Keratinocyte (primary cell): ENCODE measurements around the gene CCDC127. TPM values are rescaled to one million over a fixed set of nuclear protein-coding genes. Genes with fewer than 3 reads are reported as not detected.
A peak's percentile ranks its signal among the peaks of the same experiment; 100 is the strongest.
"Not testable (repeated sequence)": the region's sequence is repeated elsewhere in the genome, so short reads cannot be mapped to it uniquely, and the experiment has no call there.

Experiments used
- DNase-seq: peaks from one replicate; pipeline ENCODE4 v3.0.0-alpha.2; 2011; ENCODE audit warnings: low read depth, missing footprints, low spot score
- FAIRE-seq: peaks from 2 replicates; lab custom pipeline; 2011; peaks lifted over from hg19 to GRCh38; lab: Jason Lieb, UNC
- H2AFZ ChIP-seq: 2 replicates; pipeline ENCODE4 v1.6.0; 2012; ENCODE audit warnings: low read length, control low read depth, inconsistent platforms; ENCODE audit not compliant: control insufficient read depth
- H3K27ac ChIP-seq: 2 replicates; pipeline ENCODE4 v1.5.1; 2011; ENCODE audit warnings: low read length; ENCODE audit not compliant: control insufficient read depth, insufficient read depth
- H3K27me3 ChIP-seq: 3 replicates; pipeline ENCODE4 v1.6.0; 2011; ENCODE audit warnings: low read length; ENCODE audit not compliant: control insufficient read depth, insufficient read depth; ENCODE audit errors: extremely low read depth
- H3K36me3 ChIP-seq, 2 experiments: 2 replicates in 1 of 2; 3 replicates in 1 of 2; pipeline ENCODE4 v1.5.1; 2011; ENCODE audit warnings: low read length in 2 of 2, mild to moderate bottlenecking in 1 of 2; ENCODE audit not compliant: control insufficient read depth in 2 of 2, insufficient read depth in 2 of 2; ENCODE audit errors: extremely low read depth in 1 of 2
- H3K4me1 ChIP-seq: 3 replicates; pipeline ENCODE4 v1.5.1; 2011; ENCODE audit warnings: low read length; ENCODE audit not compliant: control insufficient read depth, insufficient read depth; ENCODE audit errors: extremely low read depth
- H3K4me2 ChIP-seq: 3 replicates; pipeline ENCODE4 v1.6.0; 2011; ENCODE audit warnings: low read depth, low read length; ENCODE audit not compliant: control insufficient read depth, insufficient read depth; ENCODE audit errors: extremely low read depth
- H3K4me3 ChIP-seq, 3 experiments: fragments of 200-600 bp in 1 of 3; sonication (generic) in 1 of 3; 2 replicates in 2 of 3; 3 replicates in 1 of 3; pipeline ENCODE4 v1.5.1; 2011 to 2016; ENCODE audit warnings: low read length in 3 of 3, mild to moderate bottlenecking in 3 of 3, control low read depth in 2 of 3, inconsistent platforms in 1 of 3, low read depth in 1 of 3, mixed read lengths in 1 of 3, mixed run types in 1 of 3, moderate library complexity in 1 of 3; ENCODE audit not compliant: control insufficient read depth in 2 of 3, insufficient read depth in 2 of 3; ENCODE audit errors: extremely low read depth in 1 of 3
- H3K79me2 ChIP-seq: 2 replicates; pipeline ENCODE4 v1.6.0; 2012; ENCODE audit warnings: low read length; ENCODE audit not compliant: control insufficient read depth, insufficient read depth
- H3K9ac ChIP-seq: 3 replicates; pipeline ENCODE4 v1.6.0; 2011; ENCODE audit warnings: low read length; ENCODE audit not compliant: control insufficient read depth, insufficient read depth; ENCODE audit errors: extremely low read depth
- H3K9me1 ChIP-seq: 3 replicates; pipeline ENCODE4 v1.6.0; 2011; ENCODE audit warnings: low read length; ENCODE audit not compliant: control insufficient read depth, insufficient read depth; ENCODE audit errors: extremely low read depth
- H3K9me3 ChIP-seq: 2 replicates; pipeline ENCODE4 v1.5.1; 2012; ENCODE audit warnings: low read depth, low read length; ENCODE audit not compliant: control insufficient read depth
- H4K20me1 ChIP-seq: 3 replicates; pipeline ENCODE4 v1.6.0; 2011; ENCODE audit warnings: low read length; ENCODE audit not compliant: control insufficient read depth, insufficient read depth; ENCODE audit errors: extremely low read depth
- EZH2 ChIP-seq: IDR thresholded peaks from one replicate; pipeline ENCODE4 v1.6.1; 2012; ENCODE audit warnings: inconsistent platforms, mild to moderate bottlenecking, low read length, moderate library complexity
- dilution Hi-C: fragments of 300-500 bp; cut with MboI; formaldehyde crosslinking; loops from one replicate; pipeline ENCODE4 v1.7.0; 2020; ENCODE audit warnings: low sequenced_read_pairs; ENCODE audit not compliant: extremely low pct_ligation_motif_present
- polyA plus RNA-seq, 5 experiments: library from polyadenylated mRNA; depleted of rRNA in 3 of 5; stranded (reverse) in 3 of 5; stranded (forward) in 1 of 5; unstranded in 1 of 5; fragments of >200 nt; gene quantifications; 1 replicate in 1 of 5; 2 replicates in 3 of 5; 3 replicates in 1 of 5; pipeline versions ENCODE4 v1.2.1 to v1.2.3, GENCODE V29; 2011 to 2012; ENCODE audit warnings: missing spikeins in 2 of 5, low read depth in 1 of 5, low replicate concordance in 1 of 5
- TF ChIP-seq, protein P1 (sequence below), 3 experiments: IDR thresholded peaks in 1 of 3; conservative IDR thresholded peaks in 1 of 3; optimal IDR thresholded peaks in 1 of 3; 2 replicates in 2 of 3; 3 replicates in 1 of 3; pipeline versions ENCODE3 to v1.5.1; 2011; ENCODE audit warnings: low read length in 3 of 3, mild to moderate bottlenecking in 3 of 3, moderate library complexity in 2 of 3, control low read depth in 1 of 3, inconsistent platforms in 1 of 3; ENCODE audit not compliant: insufficient read depth in 2 of 3; ENCODE audit errors: extremely low read depth in 1 of 3

The CCDC127 gene
- polyA plus RNA-seq, 1 donor (not counting 4 experiments of a cell fraction or from before 2014, with no cell fraction given): 4.9 TPM

DNA sequence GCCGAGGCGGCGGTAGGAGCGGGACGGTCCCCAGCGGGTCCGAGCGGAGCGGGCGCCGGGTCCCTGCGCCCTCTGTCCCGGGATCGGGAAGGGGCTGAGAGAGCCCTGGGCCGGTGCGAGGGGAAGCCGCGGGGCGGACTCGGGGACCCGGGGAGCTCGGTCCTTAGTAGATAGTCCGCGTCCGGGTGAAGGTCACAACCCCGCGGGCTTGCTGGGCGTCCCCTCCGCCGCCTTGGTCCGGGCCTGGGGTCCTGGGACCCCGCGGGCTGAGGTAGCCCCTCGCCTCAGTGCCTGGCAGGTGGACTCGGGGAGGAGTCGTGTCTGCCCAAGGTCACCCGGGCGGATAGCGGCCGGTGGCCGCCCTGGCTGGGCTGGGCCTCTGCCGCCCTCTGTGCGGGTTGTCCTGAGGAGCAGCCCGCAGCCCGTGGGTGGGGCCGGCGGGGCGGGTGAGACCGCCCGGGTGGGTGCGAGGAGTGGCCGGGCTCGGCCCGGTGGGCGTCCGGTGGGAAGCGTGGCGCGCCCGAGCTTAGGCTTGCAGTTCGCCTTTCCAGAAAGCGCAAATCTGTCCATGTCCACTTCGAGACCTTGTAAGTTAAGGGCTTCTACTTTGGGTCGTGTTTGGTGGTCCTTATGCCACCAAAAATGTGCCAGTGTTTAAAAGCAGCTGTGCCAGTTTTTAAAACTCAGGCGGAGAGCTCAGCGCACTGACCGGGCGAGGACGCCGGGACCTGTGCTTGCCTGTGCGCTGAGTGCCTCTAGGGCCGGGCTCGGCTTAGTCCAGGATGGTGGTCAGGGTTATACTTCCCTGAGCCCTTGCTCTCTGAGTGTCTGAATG, 721 bp upstream of the CCDC127 start:
- Histone ChIP-seq H3K4me1 (peaks cover 10% of the 10 kb centered on the region), H3K79me2 (peaks cover 70% of the 10 kb centered on the region), H3K9me3 (no peaks in the 10 kb centered on the region), H3K36me3 (peaks cover 2 to 8% of the 10 kb centered on the region in 2 experiments), H3K27me3 (no peaks in the 10 kb centered on the region), H3K4me3 (peak overlapping the region; percentile 62 to 99 (median 89)), H3K9me1 (no peaks in the 10 kb centered on the region), H2AFZ (peak overlapping the region; percentile 15), H4K20me1 (peaks cover 2% of the 10 kb centered on the region), H3K9ac (peak overlapping the region; percentile 87), H3K4me2 (peak overlapping the region; percentile 78), H3K27ac (peak overlapping the region; percentile 75)
- dilution Hi-C loops: no loop called here
- TF ChIP-seq, protein P1, sequence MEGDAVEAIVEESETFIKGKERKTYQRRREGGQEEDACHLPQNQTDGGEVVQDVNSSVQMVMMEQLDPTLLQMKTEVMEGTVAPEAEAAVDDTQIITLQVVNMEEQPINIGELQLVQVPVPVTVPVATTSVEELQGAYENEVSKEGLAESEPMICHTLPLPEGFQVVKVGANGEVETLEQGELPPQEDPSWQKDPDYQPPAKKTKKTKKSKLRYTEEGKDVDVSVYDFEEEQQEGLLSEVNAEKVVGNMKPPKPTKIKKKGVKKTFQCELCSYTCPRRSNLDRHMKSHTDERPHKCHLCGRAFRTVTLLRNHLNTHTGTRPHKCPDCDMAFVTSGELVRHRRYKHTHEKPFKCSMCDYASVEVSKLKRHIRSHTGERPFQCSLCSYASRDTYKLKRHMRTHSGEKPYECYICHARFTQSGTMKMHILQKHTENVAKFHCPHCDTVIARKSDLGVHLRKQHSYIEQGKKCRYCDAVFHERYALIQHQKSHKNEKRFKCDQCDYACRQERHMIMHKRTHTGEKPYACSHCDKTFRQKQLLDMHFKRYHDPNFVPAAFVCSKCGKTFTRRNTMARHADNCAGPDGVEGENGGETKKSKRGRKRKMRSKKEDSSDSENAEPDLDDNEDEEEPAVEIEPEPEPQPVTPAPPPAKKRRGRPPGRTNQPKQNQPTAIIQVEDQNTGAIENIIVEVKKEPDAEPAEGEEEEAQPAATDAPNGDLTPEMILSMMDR (optimal IDR thresholded peaks at IDR 0.05 in 1 of 3, IDR thresholded peaks at IDR 0.05 in 1 of 3, conservative IDR thresholded peaks at IDR 0.05 in 1 of 3; ENCODE audit: extremely low read depth in 1 of 3, insufficient read depth in 2 of 3, low read length in 3 of 3): no peak
- TF ChIP-seq EZH2: no peak
- no peak for DNase-seq
- no peak for FAIRE-seq

DNA sequence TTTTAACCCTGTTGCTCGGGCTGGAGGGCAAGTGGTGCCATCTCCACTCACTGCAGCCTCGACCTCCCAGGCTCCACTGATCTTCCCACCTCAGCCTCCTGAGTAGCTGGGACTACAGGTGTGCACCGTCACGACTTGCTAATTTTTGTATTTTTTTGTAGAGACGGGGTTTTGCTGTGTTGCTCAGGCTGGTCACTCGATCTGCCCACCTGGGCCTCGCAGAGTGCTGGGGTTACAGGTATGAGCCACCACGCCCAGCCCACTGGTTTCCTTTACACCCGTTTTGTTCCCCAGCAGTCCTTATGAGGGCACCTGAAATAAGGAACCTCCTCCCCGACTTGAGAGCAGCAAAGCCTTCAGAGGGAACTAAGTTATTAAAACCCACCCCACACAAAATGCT, 1.9 kb downstream of the CCDC127 start:
- H3K4me2 ChIP-seq, FAIRE-seq, H3K36me3 ChIP-seq, H3K9me3 ChIP-seq, H3K4me3 ChIP-seq, H3K9me1 ChIP-seq, dilution Hi-C loops, H3K27me3 ChIP-seq, H3K27ac ChIP-seq, H2AFZ ChIP-seq, H3K9ac ChIP-seq, H4K20me1 ChIP-seq, DNase-seq: not testable (repeated sequence)
- Histone ChIP-seq H3K4me1 (peaks cover 10% of the 10 kb centered on the region), H3K79me2 (peaks cover 48% of the 10 kb centered on the region)

DNA sequence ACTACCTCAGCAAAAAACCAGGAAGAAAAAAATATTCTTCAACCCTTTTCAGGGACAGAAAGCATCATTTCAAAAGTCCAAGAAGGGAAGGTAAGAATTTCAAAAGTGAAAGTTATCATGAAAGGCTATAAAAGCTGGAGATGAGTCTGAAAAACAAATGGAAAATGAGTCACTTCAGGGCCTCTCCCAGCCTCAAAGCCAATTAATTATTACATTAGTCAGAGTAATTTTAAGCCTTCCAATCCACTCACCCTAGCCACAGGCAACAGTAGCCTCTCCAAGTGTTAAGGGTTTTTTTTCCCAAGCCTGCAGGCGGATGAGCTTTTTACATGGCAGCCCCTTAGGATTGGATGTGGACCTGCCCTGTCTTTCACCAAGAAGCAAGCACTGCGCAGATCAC, 2.7 kb downstream of the CCDC127 start:
- H4K20me1 ChIP-seq, H3K9me1 ChIP-seq, H3K27me3 ChIP-seq, dilution Hi-C loops, H3K9ac ChIP-seq, FAIRE-seq, H3K36me3 ChIP-seq, DNase-seq, H3K9me3 ChIP-seq, H2AFZ ChIP-seq: not testable (repeated sequence)
- peaks cover 10% of the 10 kb centered on the region for H3K4me1 ChIP-seq
- peak overlapping the region; percentile 56 for H3K4me2 ChIP-seq
- H3K27ac ChIP-seq: peak overlapping the region; percentile 39
- peaks cover 44% of the 10 kb centered on the region for H3K79me2 ChIP-seq
- H3K4me3 ChIP-seq: peak overlapping the region in 2 of 3 experiments; percentile 15 to 19
